IPS DF 6.9 (cell line): ENCODE measurements around the gene TBC1D23.
"Not testable (repeated sequence)": the region's sequence is repeated elsewhere in the genome, so short reads cannot be mapped to it uniquely, and the experiment has no call there.

Source experiments
- DNase-seq: peaks from one replicate; pipeline ENCODE4 v3.0.0-alpha.2; 2013; ENCODE audit warnings: low read depth, low spot score
- H3K27ac ChIP-seq: one replicate; pipeline ENCODE4 v1.5.1; 2013; ENCODE audit warnings: low read length, control low read depth
- H3K27me3 ChIP-seq: 2 replicates; pipeline ENCODE4 v1.6.1; 2013; ENCODE audit warnings: mild to moderate bottlenecking, low read length; ENCODE audit not compliant: control insufficient read depth, insufficient read depth
- H3K36me3 ChIP-seq: 2 replicates; pipeline ENCODE4 v1.6.1; 2013; ENCODE audit warnings: low read length; ENCODE audit not compliant: control insufficient read depth, insufficient read depth
- H3K4me1 ChIP-seq: 2 replicates; pipeline ENCODE4 v1.6.1; 2013; ENCODE audit warnings: low read length; ENCODE audit not compliant: control insufficient read depth, insufficient read depth
- H3K4me3 ChIP-seq: 2 replicates; pipeline ENCODE4 v1.5.1; 2013; ENCODE audit warnings: mild to moderate bottlenecking, low read length
- H3K9me3 ChIP-seq: 2 replicates; pipeline ENCODE4 v1.6.1; 2013; ENCODE audit warnings: low read length, inconsistent platforms; ENCODE audit not compliant: control insufficient read depth, insufficient read depth
- WGBS: extraction: QIAGEN DNeasy Blood & Tissue Kit; methylation state at CpG from one replicate; pipeline ENCODE4 v1.1.7; 2013; ENCODE audit warnings: mixed read lengths, missing lambda C conversion rate; ENCODE audit not compliant: insufficient read length, insufficient coverage; 5-methylcytosine and 5-hydroxymethylcytosine counted together

Gene TBC1D23

GRCh38 chr3:100339786-100340185 lies 79.0 kb downstream of the TBC1D23 start:
- H3K36me3 ChIP-seq, result no peaks in the 10 kb centered on the region
- H3K27me3 ChIP-seq, result no peaks in the 10 kb centered on the region
- DNase-seq, result no peak
- H3K9me3 ChIP-seq, result no peaks in the 10 kb centered on the region
- H3K27ac ChIP-seq, result no peak overlapping the region
- no CpG with 5 or more reads among the region's 5 CpGs for WGBS
- no peak overlapping the region for H3K4me3 ChIP-seq
- no peaks in the 10 kb centered on the region for H3K4me1 ChIP-seq

- H3K9me3 ChIP-seq, result no peaks in the 10 kb centered on the region
- DNase-seq, result no peak
- no peaks in the 10 kb centered on the region for H3K27me3 ChIP-seq
- H3K4me1 ChIP-seq, result no peaks in the 10 kb centered on the region
- H3K4me3 ChIP-seq, result no peak overlapping the region
- no peak overlapping the region for H3K27ac ChIP-seq
- WGBS, result no CpG with 5 or more reads among the region's 1 CpG
- no peaks in the 10 kb centered on the region for H3K36me3 ChIP-seq
These were observed 79.7 kb downstream of the TBC1D23 start for GRCh38 chr3:100340527-100340926.

DNA sequence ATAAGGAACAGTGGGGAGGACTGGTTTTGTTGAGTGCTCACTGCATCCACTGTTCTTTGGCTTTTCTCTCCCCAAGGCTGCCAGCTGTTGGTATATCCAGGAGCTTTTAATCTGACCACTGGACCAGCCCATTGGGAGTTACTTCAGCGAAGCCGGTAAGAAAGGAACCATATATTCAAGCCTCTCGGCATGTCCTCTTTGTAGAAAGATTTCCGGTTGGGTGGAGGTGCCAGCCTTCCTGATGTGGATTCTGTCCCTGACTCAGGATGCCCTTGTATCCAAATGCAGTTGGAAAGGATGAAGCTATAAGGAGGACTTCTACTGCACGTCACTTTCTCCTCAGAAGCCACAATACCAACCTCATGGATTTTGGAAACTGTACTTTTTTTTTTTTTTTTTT lies 87.9 kb downstream of the TBC1D23 start:
- Histone ChIP-seq H3K4me3 (no peak overlapping the region), H3K9me3 (no peaks in the 10 kb centered on the region), H3K36me3 (no peaks in the 10 kb centered on the region; the same call in 1 of the 2 replicates), H3K4me1 (no peaks in the 10 kb centered on the region), H3K27ac (no peak overlapping the region), H3K27me3 (no peaks in the 10 kb centered on the region)
- WGBS, result no CpG with 5 or more reads among the region's 5 CpGs
- DNase-seq, result no peak

GRCh38 chr3:100351770-100352169 lies 91.0 kb downstream of the TBC1D23 start:
- not testable (repeated sequence) for H3K36me3 ChIP-seq

DNA sequence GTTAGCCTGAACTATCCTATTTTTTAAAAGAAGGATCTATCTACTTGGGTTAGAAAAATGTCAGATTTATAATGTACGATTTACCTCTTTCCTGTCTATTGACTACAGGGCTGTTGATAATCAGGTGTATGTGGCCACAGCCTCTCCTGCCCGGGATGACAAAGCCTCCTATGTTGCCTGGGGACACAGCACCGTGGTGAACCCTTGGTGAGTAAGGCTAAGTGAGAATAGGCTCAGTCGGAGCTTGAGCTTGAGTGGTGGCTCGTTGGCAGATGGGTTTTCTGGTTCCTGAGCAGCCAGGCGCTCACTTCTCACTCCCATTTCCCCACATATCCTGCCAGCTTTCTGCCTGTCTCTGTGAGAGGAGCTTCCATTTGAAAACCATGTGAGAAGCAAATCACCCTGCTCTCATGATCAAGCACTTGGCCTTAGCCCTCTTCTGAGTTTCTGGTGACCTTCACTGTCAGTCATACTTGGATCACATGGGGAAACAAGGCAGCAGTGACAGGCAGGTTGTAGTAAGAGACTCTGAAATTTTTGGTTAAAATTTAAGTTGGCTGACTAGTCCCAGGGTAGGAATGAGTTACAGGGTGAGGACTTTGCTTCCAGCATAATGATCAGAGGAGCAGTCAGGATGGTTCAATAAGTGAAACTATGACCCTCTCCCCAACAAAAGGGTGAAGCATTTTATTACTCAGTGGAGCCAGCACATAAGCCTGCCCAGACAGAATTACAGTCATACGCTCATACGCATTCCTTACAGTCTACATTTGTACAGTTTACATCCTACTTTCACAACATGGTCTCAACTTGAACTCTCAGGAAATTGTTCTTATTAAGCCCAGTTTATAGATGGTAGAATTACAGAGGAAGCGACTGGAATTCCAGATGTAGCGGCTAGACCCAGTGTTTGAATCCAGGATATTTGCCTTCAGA lies 91.8 kb downstream of the TBC1D23 start:
- no peaks in the 10 kb centered on the region; the same call in 1 of the 2 replicates for H3K36me3 ChIP-seq
- no peaks in the 10 kb centered on the region for H3K9me3 ChIP-seq
- no peak overlapping the region for H3K27ac ChIP-seq
- DNase-seq, result no peak
- no peaks in the 10 kb centered on the region for H3K4me1 ChIP-seq
- no peaks in the 10 kb centered on the region for H3K27me3 ChIP-seq
- no CpG with 5 or more reads among the region's 10 CpGs for WGBS
- H3K4me3 ChIP-seq, result no peak overlapping the region

More at GRCh38 chr3:100351770-100352169, 91.0 kb downstream of the TBC1D23 start:
- not testable (repeated sequence) for H3K4me1 ChIP-seq, H3K4me3 ChIP-seq, H3K27me3 ChIP-seq, H3K9me3 ChIP-seq, H3K27ac ChIP-seq, DNase-seq
- no CpG with 5 or more reads among the region's 2 CpGs for WGBS

DNA sequence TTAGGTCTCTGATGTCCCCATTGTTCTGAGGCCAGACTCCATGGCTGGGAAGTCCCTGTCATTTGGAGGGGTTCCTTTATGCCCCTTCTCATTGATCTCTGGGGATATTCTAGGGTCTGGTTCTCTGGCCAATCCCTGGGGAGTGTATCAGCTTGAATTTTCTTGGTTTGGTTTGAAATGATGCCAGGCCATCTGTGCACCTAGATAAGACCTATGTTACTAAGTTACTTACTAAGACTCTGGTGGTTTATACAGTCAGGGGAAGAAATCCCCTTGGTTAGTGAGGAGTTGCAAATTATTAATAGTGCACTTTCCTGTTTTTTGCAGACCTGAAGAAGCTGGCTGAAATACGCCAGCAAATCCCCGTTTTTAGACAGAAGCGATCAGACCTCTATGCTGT lies 94.1 kb downstream of the TBC1D23 start:
- Histone ChIP-seq H3K36me3 (no peaks in the 10 kb centered on the region; the same call in 1 of the 2 replicates), H3K27me3 (no peaks in the 10 kb centered on the region), H3K4me3 (no peak overlapping the region), H3K4me1 (no peaks in the 10 kb centered on the region), H3K9me3 (no peaks in the 10 kb centered on the region), H3K27ac (no peak overlapping the region)
- WGBS, result no CpG with 5 or more reads among the region's 3 CpGs
- DNase-seq, result no peak

GRCh38 chr3:100358413-100358812 lies 97.6 kb downstream of the TBC1D23 start:
- Histone ChIP-seq H3K27ac (no peak overlapping the region), H3K36me3 (peaks cover 4% of the 10 kb centered on the region; the same call in 1 of the 2 replicates), H3K27me3 (no peaks in the 10 kb centered on the region), H3K4me3 (no peak overlapping the region), H3K4me1 (no peaks in the 10 kb centered on the region), H3K9me3 (no peaks in the 10 kb centered on the region)
- WGBS, result no CpG with 5 or more reads among the region's 2 CpGs
- no peak for DNase-seq

DNA sequence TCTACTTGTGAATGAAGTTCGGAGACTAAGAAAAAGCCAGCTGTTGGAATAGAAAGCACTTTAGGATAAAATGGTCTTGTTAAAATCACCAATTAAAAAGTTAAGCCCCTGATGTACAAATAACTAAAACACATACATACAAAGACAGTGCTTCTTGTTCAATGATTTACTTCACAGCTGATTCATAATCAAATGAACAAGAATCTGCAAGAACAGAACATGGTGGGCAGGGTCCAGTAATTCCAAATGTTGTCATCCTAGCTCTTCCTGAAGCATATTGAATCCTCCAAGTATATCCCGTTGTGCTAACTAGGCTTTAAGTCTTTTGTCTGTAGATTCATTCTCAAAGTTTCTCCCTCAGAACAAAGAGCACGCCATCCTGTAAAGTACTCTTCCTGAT lies 98.2 kb downstream of the TBC1D23 start:
- no CpG with 5 or more reads among the region's 3 CpGs for WGBS
- Histone ChIP-seq H3K27ac (no peak overlapping the region), H3K36me3 (peaks cover 4% of the 10 kb centered on the region; the same call in 1 of the 2 replicates), H3K9me3 (no peaks in the 10 kb centered on the region), H3K27me3 (no peaks in the 10 kb centered on the region), H3K4me1 (no peaks in the 10 kb centered on the region), H3K4me3 (no peak overlapping the region)
- DNase-seq, result no peak

DNA sequence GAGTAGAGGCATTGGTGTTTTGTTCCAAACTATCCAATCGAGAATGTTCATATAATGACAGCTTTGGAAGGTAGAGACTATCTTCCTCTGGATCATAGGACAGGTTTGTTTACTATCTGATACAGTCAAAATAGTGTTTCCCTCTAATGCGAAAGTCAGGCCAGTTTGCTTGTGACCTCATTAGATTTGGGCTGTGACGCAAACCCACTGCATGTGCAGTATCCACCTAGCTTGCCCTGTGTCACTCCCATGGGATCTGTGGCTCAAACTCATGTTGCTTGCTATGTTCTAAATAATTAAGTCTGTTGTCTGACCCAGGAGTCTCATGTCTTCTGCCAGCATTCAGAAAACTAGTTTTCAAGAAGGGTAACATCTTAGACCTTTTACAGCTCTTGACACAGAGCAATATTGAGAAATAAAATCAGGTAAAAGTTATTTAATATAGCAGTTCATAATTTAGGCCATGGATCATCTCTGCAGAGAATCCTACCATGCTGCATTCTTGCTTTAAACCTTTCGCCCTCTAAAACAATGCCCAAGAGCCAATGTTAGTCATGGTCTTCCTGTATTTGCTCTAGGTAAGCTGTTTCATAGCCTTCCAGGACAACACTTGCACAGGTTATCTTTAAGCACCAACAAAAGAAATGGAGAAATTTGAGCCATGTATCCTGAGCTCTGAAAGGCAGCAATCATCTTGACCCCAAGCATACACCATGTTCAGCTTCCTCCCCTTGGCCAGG lies 100.1 kb downstream of the TBC1D23 start:
- Histone ChIP-seq H3K4me1 (no peaks in the 10 kb centered on the region), H3K36me3 (peaks cover 4% of the 10 kb centered on the region; the same call in 1 of the 2 replicates), H3K27me3 (no peaks in the 10 kb centered on the region), H3K4me3 (no peak overlapping the region), H3K9me3 (no peaks in the 10 kb centered on the region), H3K27ac (no peak overlapping the region)
- no peak for DNase-seq
- no CpG with 5 or more reads among the region's 4 CpGs for WGBS

- peaks cover 4% of the 10 kb centered on the region; the same call in 1 of the 2 replicates for H3K36me3 ChIP-seq
- WGBS, result no CpG with 5 or more reads among the region's 1 CpG
These were observed 101.1 kb downstream of the TBC1D23 start for GRCh38 chr3:100361897-100362296.

More at GRCh38 chr3:100361897-100362296, 101.1 kb downstream of the TBC1D23 start:
- no peak for DNase-seq
- no peaks in the 10 kb centered on the region for H3K4me1 ChIP-seq
- no peak overlapping the region for H3K4me3 ChIP-seq
- H3K27me3 ChIP-seq, result no peaks in the 10 kb centered on the region
- no peak overlapping the region for H3K27ac ChIP-seq
- H3K9me3 ChIP-seq, result no peaks in the 10 kb centered on the region
